ENCODE measurements around the gene ZNF507.

- TF ChIP-seq, protein P1, sequence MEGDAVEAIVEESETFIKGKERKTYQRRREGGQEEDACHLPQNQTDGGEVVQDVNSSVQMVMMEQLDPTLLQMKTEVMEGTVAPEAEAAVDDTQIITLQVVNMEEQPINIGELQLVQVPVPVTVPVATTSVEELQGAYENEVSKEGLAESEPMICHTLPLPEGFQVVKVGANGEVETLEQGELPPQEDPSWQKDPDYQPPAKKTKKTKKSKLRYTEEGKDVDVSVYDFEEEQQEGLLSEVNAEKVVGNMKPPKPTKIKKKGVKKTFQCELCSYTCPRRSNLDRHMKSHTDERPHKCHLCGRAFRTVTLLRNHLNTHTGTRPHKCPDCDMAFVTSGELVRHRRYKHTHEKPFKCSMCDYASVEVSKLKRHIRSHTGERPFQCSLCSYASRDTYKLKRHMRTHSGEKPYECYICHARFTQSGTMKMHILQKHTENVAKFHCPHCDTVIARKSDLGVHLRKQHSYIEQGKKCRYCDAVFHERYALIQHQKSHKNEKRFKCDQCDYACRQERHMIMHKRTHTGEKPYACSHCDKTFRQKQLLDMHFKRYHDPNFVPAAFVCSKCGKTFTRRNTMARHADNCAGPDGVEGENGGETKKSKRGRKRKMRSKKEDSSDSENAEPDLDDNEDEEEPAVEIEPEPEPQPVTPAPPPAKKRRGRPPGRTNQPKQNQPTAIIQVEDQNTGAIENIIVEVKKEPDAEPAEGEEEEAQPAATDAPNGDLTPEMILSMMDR (optimal IDR thresholded peaks at IDR 0.05 in 1 of 3, IDR thresholded peaks at IDR 0.05 in 1 of 3, conservative IDR thresholded peaks at IDR 0.05 in 1 of 3; ENCODE audit: extremely low read depth in 1 of 3, insufficient read depth in 2 of 3, low read length in 3 of 3), result no peak
- no peak for TF ChIP-seq EZH2 (IDR thresholded peaks at IDR 0.05; ENCODE audit: low read length)
Measured at GRCh38 chr19:32387701-32388392, 42.4 kb downstream of the ZNF507 start.

All from keratinocyte (primary cell).